ENCODE measurements around the gene ZNF764.
A peak's percentile ranks its signal among the peaks of the same experiment; 100 is the strongest.

ZNF764 gene

DNA sequence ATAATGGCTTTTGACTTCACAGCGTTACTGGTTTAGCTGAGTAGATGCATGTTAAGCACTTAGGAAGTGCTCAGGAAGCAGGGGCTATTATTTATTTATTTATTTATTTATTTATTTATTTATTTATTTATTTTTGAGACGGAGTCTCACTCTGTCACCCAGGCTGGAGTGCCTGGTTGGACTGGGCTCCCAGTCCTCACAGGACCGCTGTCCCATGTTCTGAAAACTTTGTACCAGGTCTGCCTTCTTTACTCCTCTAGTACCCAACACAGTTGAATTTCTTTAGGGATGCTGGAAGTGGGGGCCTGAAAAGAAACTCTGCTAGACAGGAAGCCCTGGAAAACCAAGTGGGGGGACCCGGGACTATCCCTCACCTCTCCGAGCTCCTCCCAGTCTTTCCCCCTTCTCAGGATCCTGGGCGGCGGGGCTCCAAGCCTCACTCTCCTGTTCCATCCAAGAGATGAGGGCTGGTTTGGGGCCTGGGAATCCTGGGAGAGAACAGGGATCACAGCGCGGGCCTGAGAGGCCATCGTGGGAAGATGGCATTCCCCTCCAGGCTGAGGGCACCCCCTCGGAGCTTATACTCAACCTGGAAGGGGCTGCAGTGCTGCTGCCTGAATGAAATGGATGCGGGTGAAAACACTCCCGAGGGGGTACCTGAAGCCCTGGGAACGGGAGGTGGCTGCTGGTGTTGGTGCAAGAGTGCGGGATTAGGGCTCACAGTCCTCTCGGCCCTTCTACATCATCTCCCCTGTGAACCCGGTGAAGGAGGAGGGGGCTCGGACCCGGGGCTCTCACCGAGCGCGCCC lies 12.7 kb upstream of the ZNF764 start:
- DNase-seq (ENCODE audit: low spot score) = no peak

DNA sequence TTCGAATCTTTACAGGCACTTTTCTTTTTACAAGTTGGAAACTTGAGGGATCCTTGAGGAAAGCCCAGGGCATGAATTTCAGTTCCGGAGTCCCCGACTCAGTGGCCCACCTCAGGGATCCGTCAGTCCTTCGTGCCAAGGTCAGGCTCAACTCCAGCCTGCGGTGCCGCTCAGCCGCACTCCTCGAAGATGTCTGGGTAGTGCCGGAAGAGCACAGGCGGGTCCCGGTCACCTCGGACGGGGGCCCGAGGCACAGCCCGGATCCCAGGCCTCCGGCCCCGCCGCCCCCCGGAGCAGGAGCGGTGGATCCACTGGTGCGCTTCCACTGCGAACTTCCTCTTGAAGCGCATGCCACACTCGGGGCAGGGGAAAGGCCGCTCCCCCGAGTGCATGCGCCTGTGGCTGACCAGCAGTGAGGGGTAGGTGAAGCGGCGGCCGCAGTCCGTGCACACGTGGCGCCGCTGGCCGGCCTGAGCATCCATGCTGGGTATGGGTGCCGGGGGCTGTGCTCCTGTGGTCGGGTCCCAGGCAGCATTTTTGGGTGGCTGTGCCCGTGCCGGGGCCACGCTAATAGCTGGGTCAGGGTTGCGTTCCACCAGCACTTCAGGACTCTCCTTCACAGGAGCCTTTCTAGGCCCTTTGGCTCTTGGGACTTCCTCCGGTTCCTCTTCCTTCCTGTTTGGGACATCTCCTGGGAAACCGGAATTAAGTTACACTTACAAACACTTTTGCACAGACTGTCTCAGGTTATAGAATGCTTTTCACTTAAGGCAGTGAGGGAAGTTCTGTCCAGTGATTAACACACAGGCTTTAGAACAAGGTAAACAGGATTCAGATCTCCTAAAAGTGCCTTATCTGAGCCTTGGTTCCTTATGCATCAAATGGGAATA lies 11.8 kb upstream of the ZNF764 start:
- no peak for DNase-seq (ENCODE audit: low spot score)

DNA sequence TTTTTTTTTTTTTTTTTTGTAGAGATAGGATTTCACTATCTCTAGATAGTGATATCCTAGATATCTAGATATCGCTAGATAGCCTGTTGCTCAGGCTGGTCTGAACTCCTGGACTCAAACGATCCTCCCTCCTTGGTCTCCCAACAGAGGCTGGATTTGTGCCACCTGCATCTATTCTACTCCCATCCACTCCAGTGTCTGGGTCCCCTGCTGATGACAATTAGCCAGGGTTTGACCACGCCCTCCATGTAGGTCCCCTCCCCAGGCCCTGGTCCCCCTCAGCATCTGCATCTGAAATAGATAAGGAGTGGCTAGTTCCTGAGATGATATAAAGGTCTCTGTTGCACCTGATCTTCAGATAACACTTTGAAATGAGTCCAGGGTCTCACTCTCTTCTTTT lies 11.1 kb upstream of the ZNF764 start:
- DNase-seq (ENCODE audit: low spot score) = no peak

DNA sequence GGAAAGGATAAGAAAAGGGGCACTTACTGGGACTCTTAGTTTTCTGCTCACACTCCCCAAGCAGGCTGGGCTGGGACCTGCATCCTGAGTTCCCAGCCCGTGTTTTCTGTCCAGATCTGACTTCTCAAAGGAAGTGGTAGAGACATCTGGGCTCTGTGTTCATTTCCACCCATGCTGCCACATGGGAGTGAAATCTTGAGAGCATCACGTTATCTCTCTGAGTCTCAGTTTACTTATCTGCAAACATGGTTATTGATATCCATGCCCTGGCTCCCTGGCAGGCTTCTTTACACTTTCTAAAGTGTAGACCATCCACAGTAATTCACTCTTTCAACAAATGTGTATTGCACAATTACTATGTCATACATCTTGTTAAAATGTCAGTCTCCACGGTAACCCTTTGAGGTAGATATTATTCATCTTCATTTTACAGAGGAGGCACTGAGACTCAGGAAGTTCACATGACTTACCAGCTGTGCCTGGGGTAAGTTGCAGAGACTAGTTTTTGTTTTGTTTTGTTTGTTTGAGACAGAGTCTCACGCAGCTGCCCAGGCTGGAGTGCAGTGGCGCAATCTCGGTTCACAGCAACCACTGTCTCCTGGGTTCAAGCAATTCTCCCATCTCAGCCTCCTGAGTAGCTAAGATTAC lies 9.9 kb upstream of the ZNF764 start:
- DNase-seq (ENCODE audit: low spot score) = peak; percentile 79

DNA sequence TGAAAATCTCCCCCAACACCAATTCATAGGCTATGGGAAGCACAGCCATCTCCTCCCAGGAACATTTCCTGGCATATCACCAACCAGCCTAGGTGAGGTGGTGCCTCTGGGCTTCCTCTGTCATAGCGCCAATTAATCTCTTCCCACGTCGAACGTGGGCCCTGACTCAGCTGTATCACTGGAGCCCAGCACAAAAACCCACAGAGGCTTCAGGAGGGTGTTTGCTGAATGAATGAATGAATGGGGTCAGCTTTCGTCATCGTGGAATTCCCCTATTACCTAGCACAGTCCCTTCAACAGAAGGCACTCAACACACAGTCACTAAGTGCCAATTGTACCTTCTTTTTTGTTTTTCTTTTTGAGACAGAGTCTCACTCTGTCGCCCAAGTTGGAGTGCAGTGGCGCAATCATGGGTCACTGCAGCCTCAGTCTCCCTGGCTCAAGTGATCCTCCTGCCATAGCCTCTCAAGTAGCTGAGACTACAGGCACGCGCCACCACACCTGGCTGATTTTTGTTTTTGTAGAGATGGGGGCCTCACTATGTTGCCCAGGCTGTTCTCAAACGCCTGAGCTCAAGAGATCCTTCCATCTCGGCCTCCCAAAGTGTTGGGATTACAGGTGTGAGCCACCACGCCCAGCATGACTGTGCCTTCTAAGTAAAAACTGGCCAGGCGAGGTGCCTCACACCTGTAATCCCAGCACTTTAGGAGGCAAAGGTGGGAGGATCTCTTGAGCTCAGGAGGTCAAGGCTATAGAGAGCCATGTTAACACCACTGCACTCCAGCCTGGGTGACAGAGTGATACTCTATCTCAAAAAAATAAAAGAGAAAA lies 9.2 kb upstream of the ZNF764 start:
- DNase-seq (ENCODE audit: low spot score) = peak; percentile 18

DNA sequence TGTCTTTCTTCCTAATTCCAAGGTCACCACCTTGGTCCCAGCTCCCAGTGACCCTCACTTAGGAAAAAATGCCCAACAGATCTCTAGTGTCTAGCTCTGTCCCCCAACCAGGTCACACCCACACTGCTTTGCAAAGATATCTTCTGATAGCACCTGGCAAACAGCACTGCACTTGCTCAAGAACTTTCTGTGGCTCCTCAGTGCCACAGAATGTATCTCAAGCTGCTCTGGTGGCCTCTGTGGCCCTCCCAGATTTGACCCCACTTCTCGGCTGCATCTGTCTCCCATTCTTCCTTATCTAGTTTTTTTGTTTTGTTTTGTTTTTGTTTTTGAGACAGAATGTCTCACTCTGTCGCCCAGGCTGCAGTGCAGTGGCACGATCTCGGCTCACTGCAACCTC lies 8.4 kb upstream of the ZNF764 start:
- DNase-seq (ENCODE audit: low spot score) = no peak

DNA sequence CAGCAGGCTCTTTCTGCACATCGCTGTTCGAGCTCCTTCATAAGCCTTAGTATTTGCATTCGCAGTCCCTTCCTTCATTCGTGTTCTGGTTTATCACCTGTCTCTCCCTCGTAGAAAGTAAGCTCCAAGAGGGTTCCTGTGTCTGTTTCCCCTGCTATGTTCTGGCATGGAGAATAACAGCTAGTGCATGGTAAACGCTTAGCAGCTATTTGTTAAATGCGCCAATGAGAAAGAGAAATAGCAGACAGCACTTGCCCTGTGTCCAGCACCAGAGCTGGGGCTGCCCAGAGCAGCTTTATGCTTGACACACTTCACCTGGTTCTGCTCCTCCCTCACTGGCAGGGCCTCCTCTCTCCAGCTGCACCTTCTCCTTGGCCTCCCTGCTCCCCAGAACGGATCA lies 7.8 kb upstream of the ZNF764 start:
- no peak for DNase-seq (ENCODE audit: low spot score)

DNA sequence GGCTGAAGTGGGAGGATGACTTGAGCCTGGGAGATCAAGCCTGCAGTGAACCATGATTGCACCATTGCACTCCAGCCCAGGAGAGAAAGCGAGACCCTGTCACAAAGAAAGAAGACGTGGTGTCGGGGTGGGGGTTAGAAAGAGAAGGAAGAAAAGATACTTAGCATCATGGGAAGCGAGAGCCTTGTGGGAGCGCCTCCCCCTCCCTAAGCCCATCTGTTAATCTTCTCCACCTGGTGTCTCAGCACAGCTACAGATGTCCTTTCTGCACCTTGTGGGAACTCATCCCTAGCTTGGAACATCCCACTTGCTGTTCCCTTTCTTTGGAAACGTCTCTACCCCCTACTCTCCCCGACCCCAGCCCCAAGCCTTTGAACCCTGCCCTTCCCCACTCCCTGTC lies 7.4 kb upstream of the ZNF764 start:
- DNase-seq (ENCODE audit: low spot score) = no peak

DNA sequence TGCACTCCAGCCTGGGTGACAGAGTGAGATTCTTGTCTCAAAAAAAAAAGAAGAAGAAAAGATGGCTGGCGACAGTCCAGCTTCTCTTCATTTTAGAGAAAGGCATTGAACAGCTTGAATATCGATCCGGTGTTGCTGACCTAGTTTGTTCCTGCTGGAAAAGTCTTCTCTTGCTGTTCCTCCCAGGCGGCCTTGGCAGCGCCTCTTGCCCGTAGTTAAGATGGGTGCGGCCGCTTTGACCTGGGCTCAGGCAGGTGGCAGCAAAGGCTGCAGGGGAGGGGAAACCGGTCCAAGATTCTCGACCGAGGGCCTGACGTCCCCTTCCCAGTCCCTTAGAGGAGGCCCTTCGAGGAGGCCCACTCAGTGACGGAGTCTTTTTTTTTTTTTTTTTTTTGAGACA lies 3.8 kb upstream of the ZNF764 start:
- DNase-seq (ENCODE audit: low spot score) = no peak

DNA sequence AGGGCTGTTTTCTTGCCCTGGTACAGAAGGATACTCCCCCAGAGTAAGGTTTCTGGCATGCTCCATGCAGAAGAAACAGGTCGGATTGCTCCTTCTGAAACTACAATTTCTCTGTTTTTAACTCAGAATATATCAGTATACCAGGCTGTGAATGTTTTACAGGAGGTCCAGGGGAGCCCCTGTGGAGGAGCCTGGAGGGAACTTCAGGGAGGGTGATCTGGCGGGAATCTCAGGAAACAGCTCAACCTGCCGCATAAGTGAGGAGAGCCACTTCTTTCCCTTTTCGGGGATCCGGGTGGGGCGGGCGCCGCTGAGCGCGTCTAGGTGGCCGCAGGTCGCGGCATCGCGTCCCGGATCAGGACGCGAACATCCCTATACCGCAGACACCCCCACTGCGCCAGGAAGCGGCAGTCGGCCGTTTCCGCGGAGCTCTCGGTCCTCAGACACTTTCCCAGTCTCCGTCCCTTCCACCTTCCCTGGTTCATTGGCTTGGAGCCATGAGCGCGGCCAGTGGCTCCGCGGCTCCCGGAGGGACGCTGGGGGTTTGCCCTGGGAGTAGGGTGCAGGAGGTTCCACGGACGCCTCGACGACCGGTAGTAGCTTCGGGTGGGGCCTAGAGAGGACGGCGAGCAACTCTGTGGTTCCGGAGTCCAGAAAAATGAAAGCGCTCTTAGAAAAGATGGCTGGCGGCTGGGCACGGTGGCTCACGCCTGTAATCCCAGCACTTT lies 3.1 kb upstream of the ZNF764 start:
- DNase-seq (ENCODE audit: low spot score) = no peak

DNA sequence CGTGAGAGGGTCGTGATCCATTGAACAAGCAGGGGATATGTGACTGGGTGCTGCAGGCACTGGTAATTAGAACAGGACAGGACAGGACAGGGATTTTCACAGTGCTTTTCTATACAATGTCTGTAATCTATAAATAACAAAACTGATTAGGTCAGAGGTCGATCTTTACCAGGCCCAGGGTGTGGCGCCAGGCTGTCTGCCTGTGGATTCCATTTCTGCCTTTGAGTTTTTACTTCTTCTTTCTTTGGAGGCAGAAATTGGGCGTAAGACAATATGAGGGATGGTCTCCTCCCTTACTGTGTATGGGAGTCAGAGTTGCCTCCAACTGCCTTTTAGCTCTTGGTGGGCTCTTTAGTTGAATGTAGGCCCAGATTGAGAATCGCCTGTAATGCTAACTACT lies 1.5 kb upstream of the ZNF764 start:
- no peak for DNase-seq (ENCODE audit: low spot score)

DNA sequence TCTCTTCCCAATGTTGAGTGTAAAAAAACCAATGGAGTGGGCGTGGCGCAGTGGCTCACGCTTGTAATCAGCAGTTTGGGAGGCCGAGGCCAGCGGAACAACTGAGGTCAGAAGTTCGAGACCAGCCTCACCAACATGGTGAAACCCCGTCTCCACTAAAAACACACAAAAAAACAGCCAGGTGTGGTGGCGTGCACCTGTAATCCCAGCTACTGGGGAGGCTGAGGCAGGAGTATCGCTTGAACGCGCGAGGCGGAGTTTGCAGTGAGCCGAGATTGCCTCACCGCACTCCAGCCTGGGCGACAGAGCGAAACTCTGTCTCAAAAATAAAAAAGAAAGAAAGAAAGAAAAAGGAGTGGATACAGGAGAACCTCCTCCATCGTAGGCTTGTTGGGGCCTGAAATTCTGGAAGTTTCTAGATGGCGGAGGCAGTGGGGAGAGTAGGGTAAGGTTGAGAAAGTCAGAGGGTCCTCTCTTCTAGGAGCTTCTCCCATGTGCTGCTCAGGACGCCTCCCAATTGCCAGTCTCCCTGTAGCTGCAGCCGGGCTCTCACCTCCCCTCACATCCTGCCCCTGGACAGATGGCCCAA lies 709 bp upstream of the ZNF764 start:
- DNase-seq (ENCODE audit: low spot score) = no peak

DNA sequence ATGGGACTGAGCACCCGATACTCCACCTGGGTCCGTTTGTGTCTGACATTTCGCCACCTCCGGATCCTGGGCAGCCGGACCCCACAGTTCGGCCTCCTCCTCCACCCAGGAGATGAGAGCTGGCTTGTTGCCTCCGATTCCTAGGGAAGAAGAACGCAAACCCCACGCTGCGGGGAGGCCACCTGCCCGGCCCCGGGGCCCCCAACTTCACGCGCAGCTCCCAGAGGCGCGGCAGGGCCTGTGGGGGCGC lies 542 bp downstream of the ZNF764 start:
- peak; percentile 48 for DNase-seq (ENCODE audit: low spot score)

DNA sequence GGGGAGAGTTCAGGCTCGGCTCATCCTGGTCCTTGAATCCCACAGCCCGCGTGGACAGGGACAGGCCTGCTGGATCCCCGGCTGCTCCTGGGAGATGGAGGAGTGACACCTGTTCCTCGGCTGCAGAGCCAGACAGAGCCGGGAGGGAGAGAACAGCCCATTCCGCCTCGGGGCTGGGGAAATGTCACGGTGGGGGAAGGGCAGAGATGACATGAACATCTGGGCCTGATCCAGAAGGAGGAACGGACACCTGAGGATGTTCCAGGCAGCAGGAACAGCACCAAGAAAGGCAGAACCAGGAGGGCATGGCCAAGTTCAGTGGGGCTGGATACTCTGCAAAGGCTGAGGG lies 2.1 kb downstream of the ZNF764 start:
- DNase-seq (ENCODE audit: low spot score) = no peak

DNA sequence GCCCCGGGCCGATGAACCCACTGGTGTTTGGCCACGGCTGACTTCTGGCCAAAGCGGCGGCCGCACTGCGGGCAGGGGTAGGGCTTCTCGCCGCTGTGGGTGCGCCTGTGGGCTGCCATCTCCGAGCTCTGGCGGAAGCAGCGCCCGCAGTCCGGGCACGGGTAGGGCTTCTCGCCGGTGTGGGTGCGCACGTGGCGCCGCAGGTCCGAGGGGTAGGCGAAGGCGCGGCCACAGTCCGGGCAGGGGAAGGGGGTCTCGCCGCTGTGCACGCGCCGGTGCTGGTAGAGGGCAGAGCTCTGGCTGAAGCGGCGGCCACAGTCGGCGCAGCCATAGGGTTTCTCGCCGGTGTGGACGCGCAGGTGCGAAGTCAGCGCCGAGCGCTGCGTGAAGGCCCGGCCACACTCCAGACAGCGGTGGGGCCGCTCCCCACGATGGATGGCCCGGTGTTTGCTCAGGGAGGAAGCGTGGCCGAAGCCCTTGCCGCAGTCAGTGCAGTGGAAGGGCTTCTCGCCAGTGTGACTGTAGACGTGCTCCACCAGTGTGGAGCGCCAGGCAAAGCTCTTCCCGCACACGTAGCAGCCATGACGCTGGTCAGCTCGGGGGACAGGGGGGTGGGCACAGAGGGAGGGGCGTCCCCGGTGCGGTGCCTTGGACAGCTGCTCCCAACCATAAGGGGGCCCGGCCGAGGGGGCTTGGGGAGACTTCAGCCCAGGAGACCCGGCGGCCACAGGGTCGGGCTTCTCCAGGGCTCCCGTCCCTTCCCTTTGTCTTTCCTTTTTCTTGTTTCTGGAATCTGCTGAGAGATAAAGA lies 2.7 kb downstream of the ZNF764 start:
- DNase-seq (ENCODE audit: low spot score) = no peak

DNA sequence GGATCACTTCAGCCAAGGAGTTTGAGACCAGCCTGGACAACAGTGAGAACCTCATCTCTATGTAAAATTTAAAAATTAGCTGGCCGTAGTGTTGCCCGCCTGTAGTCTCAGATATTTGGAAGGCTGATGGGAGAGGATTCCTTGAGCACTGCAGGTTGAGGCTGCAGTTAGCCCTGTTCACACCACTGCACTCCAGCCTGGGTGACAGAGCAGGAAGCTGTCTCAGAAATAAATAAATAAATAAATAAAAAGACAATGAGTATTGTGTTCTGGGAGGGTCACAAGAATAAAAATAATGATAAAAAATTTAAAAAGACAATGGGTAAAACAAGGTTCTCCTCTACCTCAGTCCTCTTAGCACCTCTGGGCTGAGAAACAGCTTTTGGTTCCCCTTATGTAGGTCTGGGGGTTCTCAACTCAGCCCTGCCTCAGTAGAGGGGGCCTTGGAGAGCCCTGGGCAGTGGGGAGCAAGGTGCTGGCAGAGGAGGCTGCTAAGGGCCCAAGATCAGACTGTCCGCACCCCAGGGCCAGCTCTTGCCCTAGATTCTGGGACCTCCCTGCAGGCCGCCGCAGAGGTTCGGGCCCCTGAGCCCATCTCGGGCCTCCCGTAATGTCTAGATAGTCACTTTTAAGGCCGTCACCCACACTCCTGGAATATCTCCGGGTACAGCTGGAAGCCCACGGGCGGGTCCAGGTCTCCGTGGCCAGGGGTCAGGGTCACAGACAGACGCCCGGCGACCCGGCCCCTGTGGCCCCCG lies 3.4 kb downstream of the ZNF764 start:
- DNase-seq (ENCODE audit: low spot score) = no peak

DNA sequence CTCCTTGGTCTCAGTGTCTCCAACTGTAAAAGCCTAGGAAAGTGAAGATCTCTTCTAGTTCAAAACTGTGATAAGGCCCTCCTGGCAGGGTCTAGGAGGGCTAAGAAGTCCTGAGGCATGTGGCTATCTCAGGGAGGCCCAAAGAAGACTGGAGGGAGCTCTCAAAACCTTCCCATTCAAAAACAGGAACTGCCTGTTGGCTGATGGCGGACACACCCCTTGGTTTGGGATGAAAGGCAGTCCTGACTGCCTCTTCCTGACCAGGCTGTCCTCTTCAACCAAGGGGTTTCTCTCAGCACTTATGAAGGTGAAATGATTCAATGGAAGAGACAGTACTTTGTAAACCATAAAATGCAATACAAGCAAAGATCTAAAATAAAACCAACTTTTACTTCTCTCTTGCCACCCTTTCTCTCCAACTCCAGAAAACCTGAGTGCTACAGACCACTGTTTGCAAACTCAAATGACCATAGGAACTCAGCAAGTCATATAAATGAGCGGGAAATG lies 4.7 kb downstream of the ZNF764 start:
- DNase-seq (ENCODE audit: low spot score) = no peak

DNA sequence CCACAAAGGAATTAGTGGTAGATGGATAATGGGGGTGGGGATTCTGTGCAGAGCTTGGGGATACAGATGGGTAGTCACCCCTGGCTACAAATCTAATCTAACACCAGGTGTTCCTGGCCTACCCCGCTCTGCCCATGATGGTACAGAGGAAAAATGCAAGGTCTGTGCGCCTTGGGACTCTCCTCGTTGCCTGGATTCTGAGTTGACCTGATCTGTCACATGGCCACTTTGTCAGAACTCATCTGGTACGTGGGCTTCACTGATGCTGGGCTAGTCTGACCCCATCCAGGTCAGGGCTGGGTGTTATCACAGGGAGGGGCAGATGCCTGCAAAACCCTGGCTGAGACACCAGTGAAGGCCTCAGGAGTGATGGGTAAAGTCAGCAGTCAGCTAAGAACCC lies 5.2 kb downstream of the ZNF764 start:
- DNase-seq (ENCODE audit: low spot score) = no peak

DNA sequence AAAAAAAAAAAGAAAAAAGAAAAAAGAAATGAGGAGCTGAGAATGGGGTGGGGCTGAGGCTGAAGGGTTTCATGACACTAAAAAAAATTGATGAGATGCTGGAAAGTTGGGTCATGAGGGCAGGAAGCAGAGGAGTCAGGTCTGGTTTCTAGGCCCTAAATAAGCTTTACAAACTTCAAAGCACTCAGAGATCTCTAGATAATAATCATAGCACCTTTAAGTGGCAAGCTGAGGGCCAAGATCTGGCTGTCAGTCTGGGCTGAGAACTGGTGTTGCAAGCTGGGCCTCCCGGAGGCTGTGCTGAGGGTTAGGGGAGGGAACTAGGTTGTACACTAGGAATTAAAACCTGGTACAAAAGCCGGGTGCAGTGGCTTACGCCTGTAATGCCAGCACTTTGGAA lies 6.4 kb downstream of the ZNF764 start:
- no peak for DNase-seq (ENCODE audit: low spot score)
